ENCODE measurements around the gene RP2. TPM values are rescaled to one million over a fixed set of nuclear protein-coding genes. Genes with fewer than 3 reads are reported as not detected.

Gene RP2
- total and polyA plus RNA-seq, 9 of the 15 experiments (the other 6 are each of a cell fraction or from before 2014, with no cell fraction given): 2.0 to 6.9 (median 3.5) TPM

GRCh38 chrX:46904626-46905025 lies 67.8 kb downstream of the RP2 start (continued):
- TF ChIP-seq SIX5 (IDR thresholded peaks at IDR 0.05; ENCODE audit: borderline replicate concordance in 1 of 2, insufficient read depth in 1 of 2, low read depth in 1 of 2, low read length in 2 of 2) (no peak), POLR3A (IDR thresholded peaks at IDR 0.05; ENCODE audit: borderline replicate concordance, extremely low read depth, insufficient read depth, insufficient read length) (no peak), KDM4B (IDR thresholded peaks at IDR 0.05; ENCODE audit: borderline replicate concordance in 2 of 2, low read depth in 1 of 2) (no peak), ETV6 (IDR thresholded peaks at IDR 0.05; ENCODE audit: borderline replicate concordance in 1 of 2, low read depth in 2 of 2, low read length in 1 of 2) (no peak), ETV6 (CRISPR knock-in tag; IDR thresholded peaks at IDR 0.05; ENCODE audit: borderline replicate concordance) (no peak), RFX5 (IDR thresholded peaks at IDR 0.05; ENCODE audit: low read depth, low read length) (no peak), CBX3 (IDR thresholded peaks at IDR 0.05; ENCODE audit: borderline replicate concordance in 1 of 2, low read length in 2 of 2) (no peak)

GRCh38 chrX:46910415-46910814 lies 73.6 kb downstream of the RP2 start:
- peaks cover 0 to 9% of the 10 kb centered on the region in 2 experiments; a peak in 2 of 5 replicates for H3K4me1 ChIP-seq (replicated peaks in 1 of 2; ENCODE audit: control insufficient read depth in 2 of 2, insufficient read depth in 2 of 2, low read length in 2 of 2)
- POLR2A ChIA-PET: no interaction called here
- in situ Hi-C loops (cut with MboI) (no loop called here), intact Hi-C loops (cut with micrococcal nuclease) (no loop called here)
- BruUV-seq (replicated peaks): no TSS peak
- FAIRE-seq: no peak
- 21% methylated on average over 3 of the region's 3 CpGs for WGBS (ENCODE audit: insufficient coverage, low coverage, missing lambda C conversion rate)
- no peaks in the 10 kb centered on the region for H3K9me3 ChIP-seq (replicated peaks; ENCODE audit: control insufficient read depth, insufficient read depth, low read depth, low read length)
- H4K20me1 ChIP-seq (replicated peaks; ENCODE audit: control insufficient read depth, insufficient read depth, low read length): no peaks in the 10 kb centered on the region
- no peaks in the 10 kb centered on the region for H3K36me3 ChIP-seq (ENCODE audit: control insufficient read depth, insufficient read depth, low read length)
- H3K4me2 ChIP-seq (ENCODE audit: insufficient read depth, low read length): no peak overlapping the region
- no peak overlapping the region for H3K27ac ChIP-seq (ENCODE audit: extremely low read depth, low read depth, low read length)
- no peak overlapping the region for H3K4me3 ChIP-seq
- H3K27me3 ChIP-seq (ENCODE audit: control insufficient read depth in 2 of 2, insufficient read depth in 2 of 2, low read length in 2 of 2): no peaks in the 10 kb centered on the region; a peak in 2 of 5 replicates
- DNase-seq (ENCODE audit: extremely low read depth in 1 of 4, low spot score in 3 of 4): no peak
- TF ChIP-seq U2AF1 (optimal IDR thresholded peaks at IDR 0.05; ENCODE audit: low read depth, low read length) (no peak), SFPQ (IDR thresholded peaks at IDR 0.05; ENCODE audit: low read depth, low read length) (no peak), TOE1 (IDR thresholded peaks at IDR 0.05; ENCODE audit: borderline replicate concordance) (no peak), TOE1 (CRISPR knock-in tag; IDR thresholded peaks at IDR 0.05; ENCODE audit: borderline replicate concordance, low read depth) (no peak), ATF7 (IDR thresholded peaks at IDR 0.05) (no peak), ZNF695 (CRISPR knock-in tag; IDR thresholded peaks at IDR 0.05) (no peak), KDM2B (CRISPR knock-in tag; IDR thresholded peaks at IDR 0.05) (no peak), WHSC1 (IDR thresholded peaks at IDR 0.05; ENCODE audit: low read length) (no peak), CBX1 (IDR thresholded peaks at IDR 0.05; ENCODE audit: low read depth) (no peak), SPI1 (IDR thresholded peaks at IDR 0.05; ENCODE audit: borderline replicate concordance, low read depth, low read length) (no peak), GATAD2B (IDR thresholded peaks at IDR 0.05; ENCODE audit: borderline replicate concordance) (no peak), SNRNP70 (optimal IDR thresholded peaks at IDR 0.05; ENCODE audit: low read depth, low read length) (no peak), CAMTA2 (CRISPR knock-in tag; conservative IDR thresholded peaks at IDR 0.05) (no peak), HDAC6 (IDR thresholded peaks at IDR 0.05; ENCODE audit: low read depth, low read length) (no peak), BDP1 (IDR thresholded peaks at IDR 0.05; ENCODE audit: insufficient read depth, insufficient read length) (no peak), POLR2B (IDR thresholded peaks at IDR 0.05; ENCODE audit: low read depth, partially characterized antibody) (no peak)
- H2AFZ ChIP-seq (ENCODE audit: low read depth, low read length): no peak overlapping the region
- H3K79me2 ChIP-seq (ENCODE audit: control insufficient read depth, insufficient read depth, low read length): peaks cover 20% of the 10 kb centered on the region
- CTCF ChIA-PET (ENCODE audit: low intra/inter-chr PET ratio): no interaction called here
- no peak overlapping the region for H3K9ac ChIP-seq (ENCODE audit: insufficient read depth in 1 of 2, low read depth in 2 of 2, low read length in 2 of 2)
- H3K9me1 ChIP-seq (ENCODE audit: control insufficient read depth, insufficient read depth, low read length): no peaks in the 10 kb centered on the region
- ATAC-seq: no peak

Measured in K562 (cell line).